ENCODE results near the gene MPEG1. TPM values are rescaled to one million over a fixed set of nuclear protein-coding genes. Genes with fewer than 3 reads are reported as not detected.
A peak's percentile ranks its signal among the peaks of the same experiment; 100 is the strongest.

MPEG1 gene
- polyA plus RNA-seq, 3 donors, result 9.3 to 11.1 (median 9.4) TPM

GRCh38 chr11:59173080-59173963 lies 39.4 kb downstream of the MPEG1 start:
- DNase-seq (ENCODE audit: low read depth in 3 of 3, low spot score in 2 of 3), result peak in 1 of 3 donors; percentile 50

GRCh38 chr11:59172345-59173079 lies 40.2 kb downstream of the MPEG1 start:
- no peak for DNase-seq (ENCODE audit: low read depth in 3 of 3, low spot score in 2 of 3)

- peak in 2 of 3 donors; percentile 81 for DNase-seq (ENCODE audit: low read depth in 3 of 3, low spot score in 2 of 3)
Observed at GRCh38 chr11:59171508-59172322, 41.0 kb downstream of the MPEG1 start, which contains the start of gene DTX4. DTX4 (plus strand) TSS chr11:59172132; CDS start chr11:59172596, 464 bp downstream.

GRCh38 chr11:59164028-59164427 lies 48.7 kb downstream of the MPEG1 start:
- DNase-seq (ENCODE audit: low read depth in 3 of 3, low spot score in 2 of 3), result no peak

Other genes starting within 250 kb of the MPEG1 start
- gene GLYATL1B, start 126.6 kb downstream of the MPEG1 start, polyA plus RNA-seq (ENCODE audit: insufficient read length in 3 of 3), result not detected
- gene FAM111B, start 105.7 kb downstream of the MPEG1 start, polyA plus RNA-seq (ENCODE audit: insufficient read length in 3 of 3), result 10 to 100 TPM; 13.2 to 16.8 (median 15.4) TPM
- 10 to 100 TPM; 47.8 to 57.2 (median 54.6) TPM for gene FAM111A, start 70.1 kb downstream of the MPEG1 start, polyA plus RNA-seq (ENCODE audit: insufficient read length in 3 of 3)
- gene DTX4, start 40.8 kb downstream of the MPEG1 start, polyA plus RNA-seq (ENCODE audit: insufficient read length in 3 of 3), result 10 to 100 TPM; 43.0 to 47.5 (median 43.4) TPM
- gene OR5AN1, start 146.0 kb upstream of the MPEG1 start, polyA plus RNA-seq (ENCODE audit: insufficient read length in 3 of 3), result not detected
- not detected for gene OR5A2, start 213.5 kb upstream of the MPEG1 start, polyA plus RNA-seq (ENCODE audit: insufficient read length in 3 of 3)
- not detected for gene OR5A1, start 223.5 kb upstream of the MPEG1 start, polyA plus RNA-seq (ENCODE audit: insufficient read length in 3 of 3)
- not detected for gene OR4D6, start 244.0 kb upstream of the MPEG1 start, polyA plus RNA-seq (ENCODE audit: insufficient read length in 3 of 3)